GM23338 (cell line): ENCODE measurements around the gene TFF1. TPM values are rescaled to one million over a fixed set of nuclear protein-coding genes. Genes with fewer than 3 reads are reported as not detected.

Source experiments
- ATAC-seq: fragments of 200-7000 bp; cut with Tn5 transposase; 3 replicates; pipeline ENCODE4 v1.9.1; 2020
- DNase-seq: peaks from one replicate; pipeline ENCODE4 v3.0.0-alpha.2; 2015; ENCODE audit warnings: low spot score
- H2AFZ ChIP-seq: fragments of 200-600 bp; sonication (generic); 2 replicates; pipeline ENCODE4 v1.8.0; 2016; ENCODE audit warnings: antibody characterized with exemption, mild to moderate bottlenecking, moderate library complexity
- H3F3A ChIP-seq: fragments of 200-600 bp; sonication (generic); replicated peaks from 2 replicates; pipeline ENCODE4 v1.8.0; 2017; ENCODE audit warnings: antibody characterized with exemption, mixed run types, low read depth
- H3K27ac ChIP-seq: fragments of 200-600 bp; sonication (generic); 2 replicates; pipeline ENCODE4 v1.6.1; 2016; ENCODE audit warnings: low read depth
- H3K27me3 ChIP-seq: fragments of 200-600 bp; sonication (generic); 2 replicates; pipeline ENCODE4 v1.8.0; 2016; ENCODE audit warnings: mild to moderate bottlenecking, mixed run types, moderate library complexity; ENCODE audit not compliant: insufficient read depth
- H3K36me3 ChIP-seq: fragments of 200-600 bp; sonication (generic); 2 replicates; pipeline ENCODE4 v1.8.0; 2016; ENCODE audit warnings: mild to moderate bottlenecking; ENCODE audit not compliant: insufficient read depth
- H3K4me1 ChIP-seq: fragments of 200-600 bp; sonication (generic); 2 replicates; pipeline ENCODE4 v1.8.0; 2016; ENCODE audit warnings: mild to moderate bottlenecking, moderate library complexity; ENCODE audit not compliant: insufficient read depth
- H3K4me2 ChIP-seq: fragments of 200-600 bp; sonication (generic); 2 replicates; pipeline ENCODE4 v1.7.1; 2017; ENCODE audit warnings: mixed run types
- H3K4me3 ChIP-seq: fragments of 200-600 bp; sonication (generic); 2 replicates; pipeline ENCODE4 v1.6.1; 2016; ENCODE audit warnings: mixed run types
- H3K79me2 ChIP-seq: fragments of 200-600 bp; sonication (generic); replicated peaks from 2 replicates; pipeline ENCODE4 v1.8.0; 2017; ENCODE audit warnings: mild to moderate bottlenecking; ENCODE audit not compliant: insufficient read depth
- H3K9me2 ChIP-seq: fragments of 200-600 bp; sonication (generic); 2 replicates; pipeline ENCODE4 v1.8.0; 2017; ENCODE audit not compliant: insufficient read depth
- H4K20me1 ChIP-seq: fragments of 200-600 bp; sonication (generic); replicated peaks from 2 replicates; pipeline ENCODE4 v1.8.0; 2017; ENCODE audit warnings: mild to moderate bottlenecking; ENCODE audit not compliant: insufficient read depth
- H3K27ac Mint-ChIP-seq: 2 replicates; pipeline ENCODE4 v1.8.0; 2020; ENCODE audit warnings: inconsistent platforms, mild to moderate bottlenecking, moderate library complexity, mixed read lengths
- H3K27me3 Mint-ChIP-seq: 3 replicates; pipeline ENCODE4 v1.8.0; 2022; ENCODE audit warnings: low read depth, mild to moderate bottlenecking, moderate library complexity, mixed read lengths, inconsistent platforms; ENCODE audit not compliant: insufficient read depth, poor library complexity
- H3K36me3 Mint-ChIP-seq: 3 replicates; pipeline ENCODE4 v1.8.0; 2021; ENCODE audit warnings: low read depth, mild to moderate bottlenecking, inconsistent platforms, moderate library complexity, mixed read lengths
- H3K4me1 Mint-ChIP-seq: 3 replicates; pipeline ENCODE4 v1.8.0; 2020; ENCODE audit warnings: mild to moderate bottlenecking, inconsistent platforms, mixed read lengths
- H3K4me3 Mint-ChIP-seq: 3 replicates; pipeline ENCODE4 v1.8.0; 2021; ENCODE audit warnings: moderate library complexity, mild to moderate bottlenecking, inconsistent platforms, mixed read lengths
- H3K9me3 Mint-ChIP-seq: 3 replicates; pipeline ENCODE4 v1.8.0; 2020; ENCODE audit warnings: moderate library complexity, mild to moderate bottlenecking, inconsistent platforms, mixed read lengths
- CREB1 ChIP-seq: fragments of 250-450 bp; sonication (Bioruptor Pico); IDR thresholded peaks from 2 replicates; pipeline ENCODE4 v1.5.0; 2020; ENCODE audit warnings: low read depth, mild to moderate bottlenecking, moderate library complexity
- ETS1 ChIP-seq: IDR thresholded peaks from 2 replicates; pipeline ENCODE4 v1.6.1; 2016; ENCODE audit warnings: antibody characterized with exemption
- EZH2 ChIP-seq: fragments of 200-600 bp; sonication (generic); IDR thresholded peaks from one replicate; pipeline ENCODE4 v1.8.0; 2017; ENCODE audit warnings: antibody characterized with exemption, mild to moderate bottlenecking, low read depth; ENCODE audit not compliant: unreplicated experiment
- EZH2phosphoT487 ChIP-seq: fragments of 200-600 bp; sonication (generic); IDR thresholded peaks from one replicate; pipeline ENCODE4 v1.8.1; 2018; ENCODE audit warnings: antibody characterized with exemption; ENCODE audit not compliant: unreplicated experiment
- JUNB ChIP-seq: IDR thresholded peaks from one replicate; pipeline ENCODE4 v1.6.1; 2016; ENCODE audit warnings: antibody characterized with exemption; ENCODE audit not compliant: unreplicated experiment
- NANOG ChIP-seq: IDR thresholded peaks from 2 replicates; pipeline ENCODE4 v1.6.1; 2016; ENCODE audit warnings: antibody characterized with exemption, borderline replicate concordance
- POLR2AphosphoS5 ChIP-seq: IDR thresholded peaks from 2 replicates; pipeline ENCODE4 v1.6.1; 2016; ENCODE audit warnings: antibody characterized with exemption, low read depth
- REST ChIP-seq: IDR thresholded peaks from one replicate; pipeline ENCODE4 v1.6.1; 2018; ENCODE audit warnings: antibody characterized with exemption; ENCODE audit not compliant: unreplicated experiment
- STAT1 ChIP-seq: IDR thresholded peaks from one replicate; pipeline ENCODE4 v1.6.1; 2016; ENCODE audit warnings: antibody characterized with exemption; ENCODE audit not compliant: unreplicated experiment
- ZNF114 ChIP-seq: fragments of 250-450 bp; sonication (Bioruptor Pico); IDR thresholded peaks from 2 replicates; pipeline ENCODE4 v1.5.0; 2020; ENCODE audit warnings: mild to moderate bottlenecking, moderate library complexity
- ZNF331 ChIP-seq: fragments of 250-450 bp; sonication (Bioruptor Pico); IDR thresholded peaks from 2 replicates; pipeline ENCODE4 v1.5.0; 2020; ENCODE audit warnings: low read depth, mild to moderate bottlenecking, moderate library complexity
- polyA plus RNA-seq: library from polyadenylated mRNA; unstranded; fragments of >200 nt; fragmentation: Nextera tagmentation; extraction: Ambion mirVana; gene quantifications from 2 replicates; pipeline ENCODE4 v1.2.1, GENCODE V29; 2016
- total RNA-seq: library from RNA; depleted of rRNA; stranded (reverse); fragments of >200 nt; shearing (Covaris generic); gene quantifications from 2 replicates; pipeline ENCODE4 v1.2.3, GENCODE V29; 2014
- TF ChIP-seq, protein P1 (sequence below), 2 experiments: fragments of 200-600 bp in 1 of 2; sonication (generic) in 1 of 2; conservative IDR thresholded peaks; 2 replicates each; pipeline versions ENCODE4 v1.5.1 to v1.6.1; 2016 to 2017; ENCODE audit warnings: antibody characterized with exemption in 2 of 2, low read depth in 2 of 2, mild to moderate bottlenecking in 2 of 2, moderate library complexity in 1 of 2
- TF ChIP-seq, protein P2 (sequence below): fragments of 250-450 bp; sonication (Bioruptor Pico); IDR thresholded peaks from 2 replicates; pipeline ENCODE4 v1.5.0; 2020; ENCODE audit warnings: mild to moderate bottlenecking, moderate library complexity

TFF1 gene
- total and polyA plus RNA-seq, 2 experiments from 2014 or later = not detected

DNA sequence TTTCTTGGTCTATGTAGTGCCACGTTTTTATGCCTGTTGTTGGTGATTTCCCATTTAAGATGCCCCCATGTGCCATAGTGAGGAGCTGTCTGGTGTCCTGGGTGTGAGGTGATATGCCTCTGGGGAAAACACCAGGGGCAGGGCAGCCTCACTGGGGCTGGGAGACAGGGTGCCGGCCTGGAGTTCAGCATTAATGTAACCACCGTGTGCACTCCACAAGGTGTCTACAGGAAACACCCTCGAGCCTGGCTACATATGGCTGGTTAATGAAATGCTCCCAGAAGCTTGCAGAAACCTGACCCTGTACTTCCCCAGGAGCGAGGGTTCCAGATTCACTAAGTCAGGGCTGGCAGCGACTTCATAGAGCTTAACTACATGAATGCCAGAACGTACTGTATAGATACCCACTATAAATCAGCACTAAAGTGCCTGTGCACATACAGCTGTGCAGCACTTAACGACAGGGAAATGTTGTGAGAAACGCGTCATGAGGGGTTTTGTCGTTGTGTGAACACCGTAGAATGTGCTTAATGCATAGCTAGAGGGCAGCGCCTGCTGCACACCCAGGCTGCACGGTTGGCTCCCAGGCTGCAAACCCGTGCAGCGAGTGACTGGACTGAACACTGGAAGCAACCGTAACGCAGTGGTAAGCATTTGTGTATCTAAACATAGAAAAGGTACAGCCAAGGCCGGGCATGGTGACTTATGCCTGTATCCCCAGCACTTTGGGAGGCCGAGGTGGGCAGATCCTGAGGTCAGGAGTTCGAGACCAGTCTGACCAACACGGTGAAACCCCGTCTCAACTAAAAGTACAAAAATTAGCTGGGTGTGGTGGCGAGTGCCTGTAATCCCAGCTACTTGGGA lies 25.9 kb downstream of the TFF1 start:
- Mint-ChIP-seq H3K27ac (no peak overlapping the region), H3K4me1 (peaks cover 31% of the 10 kb centered on the region; the same call in 2 of the 3 replicates), H3K27me3 (peaks cover 17% of the 10 kb centered on the region), H3K9me3 (no peaks in the 10 kb centered on the region), H3K36me3 (no peaks in the 10 kb centered on the region), H3K4me3 (no peak overlapping the region)
- ATAC-seq (no peak), DNase-seq (no peak)
- no peak overlapping the region for H3K4me2 ChIP-seq
- no peak overlapping the region for H2AFZ ChIP-seq
- H3F3A ChIP-seq = no peaks in the 10 kb centered on the region; the same call in 1 of the 2 replicates
- no peak for TF ChIP-seq ZNF114 (CRISPR knock-in tag)
- TF ChIP-seq ETS1 = no peak
- TF ChIP-seq ZNF331 (CRISPR knock-in tag) = no peak
- TF ChIP-seq NANOG = no peak
- no peak for TF ChIP-seq EZH2phosphoT487
- TF ChIP-seq CREB1 (CRISPR knock-in tag) = no peak
- TF ChIP-seq, protein P1, sequence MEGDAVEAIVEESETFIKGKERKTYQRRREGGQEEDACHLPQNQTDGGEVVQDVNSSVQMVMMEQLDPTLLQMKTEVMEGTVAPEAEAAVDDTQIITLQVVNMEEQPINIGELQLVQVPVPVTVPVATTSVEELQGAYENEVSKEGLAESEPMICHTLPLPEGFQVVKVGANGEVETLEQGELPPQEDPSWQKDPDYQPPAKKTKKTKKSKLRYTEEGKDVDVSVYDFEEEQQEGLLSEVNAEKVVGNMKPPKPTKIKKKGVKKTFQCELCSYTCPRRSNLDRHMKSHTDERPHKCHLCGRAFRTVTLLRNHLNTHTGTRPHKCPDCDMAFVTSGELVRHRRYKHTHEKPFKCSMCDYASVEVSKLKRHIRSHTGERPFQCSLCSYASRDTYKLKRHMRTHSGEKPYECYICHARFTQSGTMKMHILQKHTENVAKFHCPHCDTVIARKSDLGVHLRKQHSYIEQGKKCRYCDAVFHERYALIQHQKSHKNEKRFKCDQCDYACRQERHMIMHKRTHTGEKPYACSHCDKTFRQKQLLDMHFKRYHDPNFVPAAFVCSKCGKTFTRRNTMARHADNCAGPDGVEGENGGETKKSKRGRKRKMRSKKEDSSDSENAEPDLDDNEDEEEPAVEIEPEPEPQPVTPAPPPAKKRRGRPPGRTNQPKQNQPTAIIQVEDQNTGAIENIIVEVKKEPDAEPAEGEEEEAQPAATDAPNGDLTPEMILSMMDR (conservative IDR thresholded peaks at IDR 0.05; ENCODE audit: low read depth in 2 of 2) = no peak
- no peak for TF ChIP-seq EZH2
- TF ChIP-seq JUNB = no peak
- TF ChIP-seq STAT1 = no peak
- no peak for TF ChIP-seq REST
- no peak for TF ChIP-seq POLR2AphosphoS5
- TF ChIP-seq, protein P2, sequence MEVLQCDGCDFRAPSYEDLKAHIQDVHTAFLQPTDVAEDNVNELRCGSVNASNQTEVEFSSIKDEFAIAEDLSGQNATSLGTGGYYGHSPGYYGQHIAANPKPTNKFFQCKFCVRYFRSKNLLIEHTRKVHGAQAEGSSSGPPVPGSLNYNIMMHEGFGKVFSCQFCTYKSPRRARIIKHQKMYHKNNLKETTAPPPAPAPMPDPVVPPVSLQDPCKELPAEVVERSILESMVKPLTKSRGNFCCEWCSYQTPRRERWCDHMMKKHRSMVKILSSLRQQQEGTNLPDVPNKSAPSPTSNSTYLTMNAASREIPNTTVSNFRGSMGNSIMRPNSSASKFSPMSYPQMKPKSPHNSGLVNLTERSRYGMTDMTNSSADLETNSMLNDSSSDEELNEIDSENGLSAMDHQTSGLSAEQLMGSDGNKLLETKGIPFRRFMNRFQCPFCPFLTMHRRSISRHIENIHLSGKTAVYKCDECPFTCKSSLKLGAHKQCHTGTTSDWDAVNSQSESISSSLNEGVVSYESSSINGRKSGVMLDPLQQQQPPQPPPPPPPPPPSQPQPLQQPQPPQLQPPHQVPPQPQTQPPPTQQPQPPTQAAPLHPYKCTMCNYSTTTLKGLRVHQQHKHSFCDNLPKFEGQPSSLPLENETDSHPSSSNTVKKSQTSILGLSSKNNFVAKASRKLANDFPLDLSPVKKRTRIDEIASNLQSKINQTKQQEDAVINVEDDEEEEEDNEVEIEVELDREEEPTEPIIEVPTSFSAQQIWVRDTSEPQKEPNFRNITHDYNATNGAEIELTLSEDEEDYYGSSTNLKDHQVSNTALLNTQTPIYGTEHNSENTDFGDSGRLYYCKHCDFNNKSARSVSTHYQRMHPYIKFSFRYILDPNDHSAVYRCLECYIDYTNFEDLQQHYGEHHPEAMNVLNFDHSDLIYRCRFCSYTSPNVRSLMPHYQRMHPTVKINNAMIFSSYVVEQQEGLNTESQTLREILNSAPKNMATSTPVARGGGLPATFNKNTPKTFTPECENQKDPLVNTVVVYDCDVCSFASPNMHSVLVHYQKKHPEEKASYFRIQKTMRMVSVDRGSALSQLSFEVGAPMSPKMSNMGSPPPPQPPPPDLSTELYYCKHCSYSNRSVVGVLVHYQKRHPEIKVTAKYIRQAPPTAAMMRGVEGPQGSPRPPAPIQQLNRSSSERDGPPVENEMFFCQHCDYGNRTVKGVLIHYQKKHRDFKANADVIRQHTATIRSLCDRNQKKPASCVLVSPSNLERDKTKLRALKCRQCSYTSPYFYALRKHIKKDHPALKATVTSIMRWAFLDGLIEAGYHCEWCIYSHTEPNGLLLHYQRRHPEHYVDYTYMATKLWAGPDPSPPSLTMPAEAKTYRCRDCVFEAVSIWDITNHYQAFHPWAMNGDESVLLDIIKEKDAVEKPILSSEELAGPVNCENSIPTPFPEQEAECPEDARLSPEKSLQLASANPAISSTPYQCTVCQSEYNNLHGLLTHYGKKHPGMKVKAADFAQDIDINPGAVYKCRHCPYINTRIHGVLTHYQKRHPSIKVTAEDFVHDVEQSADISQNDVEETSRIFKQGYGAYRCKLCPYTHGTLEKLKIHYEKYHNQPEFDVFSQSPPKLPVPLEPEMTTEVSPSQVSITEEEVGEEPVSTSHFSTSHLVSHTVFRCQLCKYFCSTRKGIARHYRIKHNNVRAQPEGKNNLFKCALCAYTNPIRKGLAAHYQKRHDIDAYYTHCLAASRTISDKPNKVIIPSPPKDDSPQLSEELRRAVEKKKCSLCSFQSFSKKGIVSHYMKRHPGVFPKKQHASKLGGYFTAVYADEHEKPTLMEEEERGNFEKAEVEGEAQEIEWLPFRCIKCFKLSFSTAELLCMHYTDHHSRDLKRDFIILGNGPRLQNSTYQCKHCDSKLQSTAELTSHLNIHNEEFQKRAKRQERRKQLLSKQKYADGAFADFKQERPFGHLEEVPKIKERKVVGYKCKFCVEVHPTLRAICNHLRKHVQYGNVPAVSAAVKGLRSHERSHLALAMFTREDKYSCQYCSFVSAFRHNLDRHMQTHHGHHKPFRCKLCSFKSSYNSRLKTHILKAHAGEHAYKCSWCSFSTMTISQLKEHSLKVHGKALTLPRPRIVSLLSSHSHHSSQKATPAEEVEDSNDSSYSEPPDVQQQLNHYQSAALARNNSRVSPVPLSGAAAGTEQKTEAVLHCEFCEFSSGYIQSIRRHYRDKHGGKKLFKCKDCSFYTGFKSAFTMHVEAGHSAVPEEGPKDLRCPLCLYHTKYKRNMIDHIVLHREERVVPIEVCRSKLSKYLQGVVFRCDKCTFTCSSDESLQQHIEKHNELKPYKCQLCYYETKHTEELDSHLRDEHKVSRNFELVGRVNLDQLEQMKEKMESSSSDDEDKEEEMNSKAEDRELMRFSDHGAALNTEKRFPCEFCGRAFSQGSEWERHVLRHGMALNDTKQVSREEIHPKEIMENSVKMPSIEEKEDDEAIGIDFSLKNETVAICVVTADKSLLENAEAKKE (CRISPR knock-in tag) = no peak
- H3K27me3 ChIP-seq = no peaks in the 10 kb centered on the region
- H3K79me2 ChIP-seq = no peaks in the 10 kb centered on the region
- no peak overlapping the region for H3K27ac ChIP-seq
- peaks cover 10% of the 10 kb centered on the region; the same call in 1 of the 2 replicates for H3K4me1 ChIP-seq
- no peak overlapping the region for H3K4me3 ChIP-seq
- H4K20me1 ChIP-seq = no peaks in the 10 kb centered on the region
- H3K9me2 ChIP-seq = no peaks in the 10 kb centered on the region
- H3K36me3 ChIP-seq = no peaks in the 10 kb centered on the region
